ENCODE measurements around the gene OR4X2. TPM values are rescaled to one million over a fixed set of nuclear protein-coding genes. Genes with fewer than 3 reads are reported as not detected.
"Not testable (repeated sequence)": the region's sequence is repeated elsewhere in the genome, so short reads cannot be mapped to it uniquely, and the experiment has no call there.

Gene OR4X2, protein sequence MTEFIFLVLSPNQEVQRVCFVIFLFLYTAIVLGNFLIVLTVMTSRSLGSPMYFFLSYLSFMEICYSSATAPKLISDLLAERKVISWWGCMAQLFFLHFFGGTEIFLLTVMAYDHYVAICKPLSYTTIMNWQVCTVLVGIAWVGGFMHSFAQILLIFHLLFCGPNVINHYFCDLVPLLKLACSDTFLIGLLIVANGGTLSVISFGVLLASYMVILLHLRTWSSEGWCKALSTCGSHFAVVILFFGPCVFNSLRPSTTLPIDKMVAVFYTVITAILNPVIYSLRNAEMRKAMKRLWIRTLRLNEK
- not detected in 2 replicates for total RNA-seq

- intact Hi-C loops (cut with micrococcal nuclease), result no loop called here
Measured at GRCh38 chr11:48244804-48245203, at the start of gene OR4X2. Gene OR4X2, plus strand, starts transcription at chr11:48245104. Its CDS starts 0 bp downstream, at chr11:48245104.

DNA sequence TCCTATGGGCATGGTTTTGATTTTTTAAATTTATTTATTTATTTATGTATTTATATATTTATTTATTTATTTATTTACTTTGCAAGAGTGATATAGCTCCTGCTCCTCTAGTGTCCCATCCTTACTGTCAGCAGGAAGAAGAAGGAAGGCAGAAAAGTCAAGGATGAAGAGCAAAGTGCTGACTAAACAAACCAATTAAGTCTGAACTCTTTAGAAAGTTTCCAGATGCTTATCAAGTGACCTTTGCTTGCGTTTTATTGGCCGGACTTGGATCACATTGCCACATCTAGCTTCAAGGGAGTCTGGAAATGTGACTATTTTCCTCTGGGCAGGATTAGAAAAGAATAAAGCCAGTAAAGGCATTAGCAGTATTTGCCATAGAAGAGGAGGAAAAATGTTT is 37.0 kb upstream of the OR4X2 start:
- intact Hi-C loops (cut with micrococcal nuclease), result no loop called here

DNA sequence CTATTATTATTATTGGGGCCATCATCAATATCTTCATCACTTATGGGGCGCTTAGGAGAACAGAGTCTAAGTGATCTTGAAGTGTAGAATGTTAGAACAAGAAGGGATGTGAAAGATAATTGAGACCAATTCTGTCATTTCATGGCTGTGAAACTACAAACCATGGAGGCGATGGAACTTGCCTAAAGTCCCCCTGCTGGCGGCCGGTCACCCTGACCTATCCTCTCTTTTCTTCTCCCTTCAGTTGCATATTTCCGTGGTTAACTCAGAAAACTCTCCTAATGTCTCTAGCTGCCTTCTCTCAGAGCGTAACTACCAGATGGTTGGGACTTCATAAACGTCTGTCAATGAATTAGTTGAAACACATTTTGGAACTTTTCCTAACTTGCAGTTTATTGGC is 34.9 kb upstream of the OR4X2 start:
- intact Hi-C loops (cut with micrococcal nuclease), result no loop called here

- intact Hi-C loops (cut with micrococcal nuclease), result no loop called here
Measured at GRCh38 chr11:48216510-48216909, 28.4 kb upstream of the OR4X2 start, which contains the start of gene OR4B1. Gene OR4B1, plus strand, starts transcription at chr11:48216810. Its CDS starts 0 bp downstream, at chr11:48216810.

DNA sequence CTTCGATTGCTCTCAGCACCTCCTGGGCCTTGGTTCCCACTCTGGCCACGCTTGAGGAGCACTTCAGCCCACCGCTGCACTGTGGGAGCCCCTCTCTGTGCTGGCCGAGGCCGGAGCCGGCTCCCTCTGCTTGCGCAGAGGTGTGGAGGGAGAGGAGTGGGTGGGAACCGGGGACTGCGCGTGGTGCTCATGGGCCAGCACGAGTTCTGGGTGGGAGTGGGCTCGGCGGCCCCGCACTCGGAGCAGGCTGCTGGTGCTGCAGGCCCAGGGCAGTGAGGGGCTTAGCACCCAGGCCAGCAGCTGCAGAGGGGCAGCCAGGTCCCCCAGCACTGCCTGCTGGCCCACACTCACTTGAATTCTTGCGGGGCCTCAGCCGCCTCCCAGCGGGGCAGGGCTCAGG is 16.1 kb upstream of the OR4X2 start:
- intact Hi-C loops (cut with micrococcal nuclease), result no loop called here

GRCh38 chr11:48230057-48230456 is 14.8 kb upstream of the OR4X2 start:
- intact Hi-C loops (cut with micrococcal nuclease), result not testable (repeated sequence)

- intact Hi-C loops (cut with micrococcal nuclease), result no loop called here
Measured at GRCh38 chr11:48237727-48238126, 7.2 kb upstream of the OR4X2 start.

GRCh38 chr11:48242501-48242900 is 2.4 kb upstream of the OR4X2 start:
- intact Hi-C loops (cut with micrococcal nuclease), result no loop called here

GRCh38 chr11:48248902-48249301 is 4.0 kb downstream of the OR4X2 start:
- intact Hi-C loops (cut with micrococcal nuclease), result no loop called here

DNA sequence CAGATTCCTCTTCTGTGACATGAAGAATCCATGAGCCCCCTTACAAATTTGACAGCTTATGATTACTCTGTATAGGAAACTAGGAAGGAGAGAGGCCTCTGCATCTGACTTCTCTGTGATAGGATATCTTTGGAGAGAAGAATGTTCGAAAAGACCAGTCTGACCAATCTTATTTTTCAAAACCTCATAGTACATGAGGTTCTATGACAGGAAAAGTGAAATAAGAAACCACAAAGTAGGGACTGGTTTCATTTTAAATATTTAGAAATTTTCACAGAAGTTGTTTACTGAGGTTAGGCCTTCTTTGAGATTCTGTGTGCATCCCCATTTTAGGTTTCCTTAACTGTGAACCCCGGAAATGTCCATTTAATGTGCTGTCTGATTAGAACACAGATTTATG is 16.7 kb downstream of the OR4X2 start:
- intact Hi-C loops (cut with micrococcal nuclease), result no loop called here

- intact Hi-C loops (cut with micrococcal nuclease), result no loop called here
Measured at GRCh38 chr11:48263423-48263911, 18.6 kb downstream of the OR4X2 start, which contains the start of gene OR4X1. Gene OR4X1, plus strand, starts transcription at chr11:48263861. Its CDS starts 0 bp downstream, at chr11:48263861.

DNA sequence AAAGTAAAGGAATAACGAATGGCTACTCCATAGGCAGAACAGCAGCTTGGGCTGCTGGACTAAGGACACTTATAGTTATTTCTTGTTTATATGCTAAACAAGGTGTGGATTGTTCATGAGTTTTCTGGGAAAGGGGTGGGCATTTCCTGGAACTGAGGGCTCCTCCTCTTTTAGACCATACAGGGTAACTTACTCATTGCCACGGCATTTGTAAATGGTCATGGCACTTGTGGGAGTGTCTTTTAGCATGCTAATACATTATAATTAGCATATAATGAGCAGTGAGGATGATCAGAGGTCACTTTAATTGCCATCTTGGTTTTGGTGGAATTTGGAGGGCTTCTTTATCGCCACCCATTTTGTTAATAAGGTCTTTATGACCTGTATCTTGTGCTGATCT is 25.7 kb downstream of the OR4X2 start:
- intact Hi-C loops (cut with micrococcal nuclease), result no loop called here

DNA sequence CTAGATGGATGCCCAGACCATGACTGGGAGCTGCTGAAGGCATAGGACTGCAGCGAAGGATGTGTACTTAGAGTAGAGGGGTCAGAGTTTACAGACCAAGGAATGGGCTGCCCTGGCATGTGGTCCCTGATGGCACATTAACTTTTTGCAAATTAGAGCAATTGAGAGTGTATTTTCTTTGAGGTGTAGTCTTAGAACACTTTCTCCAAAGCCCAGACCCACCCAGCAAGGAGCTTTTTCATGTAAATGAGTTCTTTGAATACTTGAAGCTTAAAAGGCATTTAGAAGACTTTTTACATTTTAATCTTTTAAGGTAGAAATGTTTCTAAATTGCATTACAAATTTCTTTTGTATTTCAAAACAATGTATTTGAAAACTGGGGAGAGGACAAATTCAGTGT is 27.7 kb downstream of the OR4X2 start:
- intact Hi-C loops (cut with micrococcal nuclease), result no loop called here

Other genes starting within 250 kb of the OR4X2 start
- gene OR4B1, start 28.3 kb upstream of the OR4X2 start, total RNA-seq, result not detected in 2 replicates
- gene OR4X1, start 18.8 kb downstream of the OR4X2 start, total RNA-seq, result not detected in 2 replicates
- gene OR4S1, start 61.1 kb downstream of the OR4X2 start, total RNA-seq, result not detected in 2 replicates
- gene OR4C3, start 79.8 kb downstream of the OR4X2 start, total RNA-seq, result not detected in 2 replicates
- gene OR4C5, start 121.4 kb downstream of the OR4X2 start, total RNA-seq, result not detected in 2 replicates
- not detected in 2 replicates for gene OR4A47, start 243.7 kb downstream of the OR4X2 start, total RNA-seq

All from T-helper 1 cell treated with Interleukin-12 subunit alpha and Interleukin-12 subunit beta and Interleukin-4 antibody, amounts not matched to agents 30 ng/mL and 1 ng/mL, for 36 hours (primary cell).